OCI-LY7 (cell line): ENCODE measurements around the gene SKOR2. TPM values are rescaled to one million over a fixed set of nuclear protein-coding genes. Genes with fewer than 3 reads are reported as not detected.

ENCODE experiments used
- BruUV-seq: library from RNA; stranded (reverse); fragments of 400-500 nt; replicated peaks from 2 replicates; lab custom pipeline; 2021; lab: Mats Ljungman, UMichigan
- CTCF ChIA-PET: fragments of 300-600 bp; sonication (Branson Sonifier 250); formaldehyde crosslinking; loops from one replicate; lab custom pipeline; 2022; ENCODE audit warnings: antibody characterized with exemption; ENCODE audit not compliant: unreplicated experiment; lab: Charles Lee
- POLR2A ChIA-PET: fragments of 300-600 bp; sonication (Branson Sonifier 250); formaldehyde crosslinking; loops from one replicate; lab custom pipeline; 2022; ENCODE audit warnings: antibody characterized with exemption; lab: Charles Lee
- DNase-seq: peaks from one replicate; pipeline ENCODE4 v3.0.0-alpha.2; 2015; ENCODE audit warnings: low spot score
- H2AFZ ChIP-seq: fragments of 200-600 bp; sonication (generic), shearing (Covaris generic); 2 replicates; pipeline ENCODE4 v1.6.1; 2014; ENCODE audit warnings: mild to moderate bottlenecking, antibody characterized with exemption, low read length, moderate library complexity
- H3K27ac ChIP-seq: fragments of 200-600 bp; sonication (generic); 2 replicates; pipeline ENCODE4 v1.5.1; 2014; ENCODE audit warnings: mixed run types, low read depth, mild to moderate bottlenecking, moderate library complexity, low read length, inconsistent platforms; ENCODE audit not compliant: poor library complexity, severe bottlenecking
- H3K36me3 ChIP-seq: fragments of 200-600 bp; sonication (generic); 2 replicates; pipeline ENCODE4 v1.6.1; 2014; ENCODE audit warnings: mild to moderate bottlenecking, antibody characterized with exemption, low read length, moderate library complexity, mixed read lengths; ENCODE audit not compliant: insufficient read depth
- H3K4me1 ChIP-seq: fragments of 200-600 bp; sonication (generic); 2 replicates; pipeline ENCODE4 v1.5.1; 2014; ENCODE audit warnings: mild to moderate bottlenecking, low read length; ENCODE audit not compliant: insufficient read depth, poor library complexity, severe bottlenecking
- H3K4me2 ChIP-seq: fragments of 200-600 bp; sonication (generic); 2 replicates; pipeline ENCODE4 v1.6.1; 2014; ENCODE audit warnings: mild to moderate bottlenecking, low read length
- H3K4me3 ChIP-seq: fragments of 200-600 bp; sonication (generic); 2 replicates; pipeline ENCODE4 v1.5.1; 2014; ENCODE audit warnings: mild to moderate bottlenecking, low read depth, low read length; ENCODE audit not compliant: poor library complexity, severe bottlenecking
- H3K79me2 ChIP-seq: fragments of 200-600 bp; sonication (generic); 2 replicates; pipeline ENCODE4 v1.6.1; 2016; ENCODE audit warnings: low read depth, mild to moderate bottlenecking, low read length, moderate library complexity, mixed read lengths; ENCODE audit not compliant: insufficient read depth
- H3K9me2 ChIP-seq: fragments of 200-600 bp; sonication (generic); 2 replicates; pipeline ENCODE4 v1.6.1; 2016; ENCODE audit warnings: mild to moderate bottlenecking, low read length, mixed read lengths; ENCODE audit not compliant: insufficient read depth
- H3K9me3 ChIP-seq: fragments of 200-600 bp; sonication (generic); 2 replicates; pipeline ENCODE4 v1.6.1; 2014; ENCODE audit warnings: mild to moderate bottlenecking, mixed run types, low read length, mixed read lengths
- H4K20me1 ChIP-seq: fragments of 200-600 bp; sonication (generic); 2 replicates; pipeline ENCODE4 v1.6.1; 2014; ENCODE audit warnings: mild to moderate bottlenecking, antibody characterized with exemption, low read length, moderate library complexity, mixed read lengths; ENCODE audit not compliant: insufficient read depth
- EZH2phosphoT487 ChIP-seq: fragments of 200-600 bp; sonication (generic); IDR thresholded peaks from 2 replicates; pipeline ENCODE4 v1.6.1; 2018; ENCODE audit warnings: low read depth, borderline replicate concordance, mild to moderate bottlenecking, mixed run types, antibody characterized with exemption, low read length, moderate library complexity, mixed read lengths
- intact Hi-C: fragments of 100-400 bp; cut with micrococcal nuclease; formaldehyde crosslinking; loops from one replicate; pipeline ENCODE4 v1.10.0; 2022; ENCODE audit not compliant: unreplicated experiment
- total RNA-seq, 2 experiments: library from RNA; depleted of rRNA in 1 of 2; stranded (reverse); fragments of >200 nt in 1 of 2; shearing (Covaris generic) in 1 of 2; gene quantifications; 2 replicates each; pipeline ENCODE4 v1.2.3, GENCODE V29; 2014 to 2022
- TF ChIP-seq, protein P1 (sequence below): fragments of 200-600 bp; sonication (generic); conservative IDR thresholded peaks from 2 replicates; pipeline ENCODE4 v1.5.1; 2014; ENCODE audit warnings: mild to moderate bottlenecking, antibody characterized with exemption, low read length, moderate library complexity, mixed read lengths

The SKOR2 gene
- total RNA-seq, 2 experiments from 2014 or later = not detected

DNA sequence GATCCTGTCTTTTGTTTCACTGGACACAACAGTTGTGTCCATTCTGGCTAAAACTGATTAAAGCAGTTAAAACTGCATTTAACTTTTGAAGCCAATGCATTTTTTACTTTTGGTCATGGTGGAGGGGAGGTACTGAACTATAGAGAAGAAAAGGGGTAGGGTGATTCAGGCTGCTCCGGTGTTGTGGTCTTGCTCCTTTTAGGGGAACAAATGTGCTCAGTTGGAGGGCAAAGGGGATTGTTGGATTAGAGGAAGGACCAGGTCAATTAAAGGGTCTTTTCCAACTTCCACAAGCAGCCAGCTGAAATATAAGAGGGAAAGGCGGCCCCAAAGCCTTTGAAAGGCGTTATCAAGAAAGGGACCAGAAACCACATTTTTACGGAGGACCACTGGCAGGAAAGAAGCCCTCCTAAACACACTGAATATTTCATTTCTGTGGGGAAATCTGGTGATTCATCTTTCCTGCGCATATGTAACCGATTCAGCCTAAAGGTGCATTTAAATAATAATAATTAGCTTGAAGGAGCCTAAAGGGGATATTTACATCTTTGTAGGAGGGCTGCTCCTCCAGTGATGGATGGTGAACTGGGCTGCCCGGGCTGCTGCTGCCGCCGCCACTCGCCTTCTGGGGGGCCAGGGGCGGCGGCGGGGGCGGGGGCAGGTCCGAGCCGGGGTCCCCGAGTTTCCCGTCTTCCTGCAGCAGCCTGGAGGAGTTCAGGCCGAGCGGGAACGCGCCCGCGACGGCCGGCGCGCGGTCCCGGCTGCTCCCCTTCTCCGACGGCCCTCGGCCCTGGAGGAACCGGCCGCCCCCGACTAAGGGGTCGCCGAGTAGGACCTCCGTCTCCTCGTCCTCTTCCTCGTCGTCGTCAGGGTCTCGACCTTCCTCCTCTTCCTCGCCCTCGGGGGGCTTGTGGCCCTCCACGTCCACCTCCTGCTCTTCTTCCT, 5.2 kb downstream of the SKOR2 start:
- intact Hi-C loops = no loop called here
- no peaks in the 10 kb centered on the region for H4K20me1 ChIP-seq
- no peak overlapping the region for H3K4me3 ChIP-seq
- TF ChIP-seq, protein P1, sequence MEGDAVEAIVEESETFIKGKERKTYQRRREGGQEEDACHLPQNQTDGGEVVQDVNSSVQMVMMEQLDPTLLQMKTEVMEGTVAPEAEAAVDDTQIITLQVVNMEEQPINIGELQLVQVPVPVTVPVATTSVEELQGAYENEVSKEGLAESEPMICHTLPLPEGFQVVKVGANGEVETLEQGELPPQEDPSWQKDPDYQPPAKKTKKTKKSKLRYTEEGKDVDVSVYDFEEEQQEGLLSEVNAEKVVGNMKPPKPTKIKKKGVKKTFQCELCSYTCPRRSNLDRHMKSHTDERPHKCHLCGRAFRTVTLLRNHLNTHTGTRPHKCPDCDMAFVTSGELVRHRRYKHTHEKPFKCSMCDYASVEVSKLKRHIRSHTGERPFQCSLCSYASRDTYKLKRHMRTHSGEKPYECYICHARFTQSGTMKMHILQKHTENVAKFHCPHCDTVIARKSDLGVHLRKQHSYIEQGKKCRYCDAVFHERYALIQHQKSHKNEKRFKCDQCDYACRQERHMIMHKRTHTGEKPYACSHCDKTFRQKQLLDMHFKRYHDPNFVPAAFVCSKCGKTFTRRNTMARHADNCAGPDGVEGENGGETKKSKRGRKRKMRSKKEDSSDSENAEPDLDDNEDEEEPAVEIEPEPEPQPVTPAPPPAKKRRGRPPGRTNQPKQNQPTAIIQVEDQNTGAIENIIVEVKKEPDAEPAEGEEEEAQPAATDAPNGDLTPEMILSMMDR = no peak
- no peak for TF ChIP-seq EZH2phosphoT487
- no peak overlapping the region for H2AFZ ChIP-seq
- no peaks in the 10 kb centered on the region for H3K36me3 ChIP-seq
- ChIA-PET POLR2A (no interaction called here), CTCF (no interaction called here)
- H3K9me2 ChIP-seq = no peaks in the 10 kb centered on the region
- H3K79me2 ChIP-seq = no peaks in the 10 kb centered on the region
- no peak overlapping the region for H3K27ac ChIP-seq
- no peak for DNase-seq
- BruUV-seq = no TSS peak
- H3K4me1 ChIP-seq = no peaks in the 10 kb centered on the region
- no peak overlapping the region for H3K4me2 ChIP-seq
- no peaks in the 10 kb centered on the region for H3K9me3 ChIP-seq

DNA sequence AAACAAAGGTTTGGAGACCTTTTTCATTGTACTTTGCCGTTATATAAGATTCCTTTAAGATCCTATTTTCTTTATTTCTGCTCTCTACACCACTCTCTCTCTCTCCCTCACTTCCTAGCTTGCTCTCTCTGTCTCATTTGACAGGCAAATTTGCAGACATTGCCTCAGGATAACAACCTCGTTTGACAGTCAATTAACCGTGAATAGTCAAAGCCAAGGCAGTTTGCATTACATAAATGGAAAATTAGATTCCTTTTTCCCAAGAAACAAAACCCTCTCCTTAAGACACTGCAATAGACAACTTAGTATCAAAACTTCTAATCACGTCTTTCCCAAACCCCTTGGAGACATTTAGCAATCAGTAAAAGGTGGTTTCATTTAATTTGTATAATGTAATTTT, 7.4 kb downstream of the SKOR2 start:
- ChIA-PET POLR2A (no interaction called here), CTCF (no interaction called here)
- Histone ChIP-seq H3K9me3 (no peaks in the 10 kb centered on the region), H3K36me3 (no peaks in the 10 kb centered on the region), H3K79me2 (no peaks in the 10 kb centered on the region), H3K9me2 (no peaks in the 10 kb centered on the region), H4K20me1 (no peaks in the 10 kb centered on the region), H2AFZ (no peak overlapping the region), H3K27ac (no peak overlapping the region), H3K4me2 (no peak overlapping the region), H3K4me3 (no peak overlapping the region), H3K4me1 (no peaks in the 10 kb centered on the region)
- no TSS peak for BruUV-seq
- intact Hi-C loops = no loop called here
- TF ChIP-seq EZH2phosphoT487 = no peak
- TF ChIP-seq, protein P1 = no peak
- no peak for DNase-seq

DNA sequence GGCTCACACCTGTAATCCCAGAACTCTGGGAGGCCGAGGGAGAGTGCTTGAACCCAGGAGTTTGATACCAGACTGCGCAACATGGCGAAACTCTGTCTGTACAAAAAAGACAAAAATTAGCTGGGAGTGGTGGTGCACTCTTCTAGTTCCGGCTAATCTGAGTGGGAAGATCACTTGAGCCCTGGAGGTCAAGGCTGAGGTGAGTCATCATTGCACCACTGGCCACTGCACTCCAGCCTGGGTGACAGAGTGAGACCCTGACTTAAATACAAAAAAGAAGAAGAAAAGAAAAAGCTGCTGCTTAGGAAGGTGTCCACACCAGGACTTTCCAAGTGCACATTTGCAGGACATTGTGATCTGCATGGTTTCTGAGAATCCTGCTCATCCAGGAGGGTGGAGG, 16.4 kb downstream of the SKOR2 start:
- Histone ChIP-seq H3K4me3 (no peak overlapping the region), H3K79me2 (no peaks in the 10 kb centered on the region), H3K9me2 (no peaks in the 10 kb centered on the region), H3K36me3 (no peaks in the 10 kb centered on the region), H3K4me1 (no peaks in the 10 kb centered on the region), H2AFZ (no peak overlapping the region), H3K4me2 (no peak overlapping the region), H3K27ac (no peak overlapping the region), H4K20me1 (no peaks in the 10 kb centered on the region), H3K9me3 (no peaks in the 10 kb centered on the region)
- intact Hi-C loops = no loop called here
- ChIA-PET POLR2A (no interaction called here), CTCF (no interaction called here)
- no peak for DNase-seq
- TF ChIP-seq, protein P1 = no peak
- TF ChIP-seq EZH2phosphoT487 = no peak
- BruUV-seq = no TSS peak
